HG03064 (cell line): ENCODE results near the gene MARS2.
A peak's percentile ranks its signal among the peaks of the same experiment; 100 is the strongest.
"Not testable (repeated sequence)": the region's sequence is repeated elsewhere in the genome, so short reads cannot be mapped to it uniquely, and the experiment has no call there.

ENCODE experiments used
- ATAC-seq: cut with Tn5 transposase; IDR thresholded peaks from one replicate; pipeline ENCODE4 v1.9.1; 2021; ENCODE audit warnings: low read depth; ENCODE audit not compliant: unreplicated experiment

The MARS2 gene

GRCh38 chr2:197705121-197705911, at the start of gene MARS2:
TSS of gene MARS2 (plus strand) at chr2:197705369. CDS start at chr2:197705406, 37 bp downstream.
- peak; percentile 87 for ATAC-seq

GRCh38 chr2:197657562-197657961, 47.6 kb upstream of the MARS2 start:
- no peak for ATAC-seq

- no peak for ATAC-seq
Measured at GRCh38 chr2:197661626-197662025, 43.5 kb upstream of the MARS2 start.

DNA sequence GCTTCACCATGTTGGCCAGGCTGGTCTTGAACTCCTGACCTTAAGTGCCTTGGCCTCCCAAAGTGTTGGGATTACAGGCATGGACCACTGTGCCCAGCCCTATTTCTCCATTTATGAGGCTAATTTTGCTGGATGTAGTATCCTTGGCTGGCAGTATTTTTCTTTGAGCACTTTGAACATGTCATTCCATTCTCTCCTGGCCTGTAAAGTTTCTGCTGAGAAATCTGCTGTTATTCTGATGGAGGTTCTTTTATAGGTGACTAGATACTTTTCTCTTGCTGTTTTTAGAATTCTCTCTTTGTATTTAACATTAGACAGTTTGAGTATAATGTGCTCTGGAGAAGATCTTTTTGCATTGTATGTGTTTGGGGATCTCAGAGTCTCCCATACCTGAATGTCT, 38.9 kb upstream of the MARS2 start:
- ATAC-seq = no peak

GRCh38 chr2:197668296-197668695, 36.9 kb upstream of the MARS2 start:
- ATAC-seq = no peak

GRCh38 chr2:197669077-197669476, 36.1 kb upstream of the MARS2 start:
- no peak for ATAC-seq

GRCh38 chr2:197672371-197672893, 32.7 kb upstream of the MARS2 start:
- ATAC-seq = no peak

DNA sequence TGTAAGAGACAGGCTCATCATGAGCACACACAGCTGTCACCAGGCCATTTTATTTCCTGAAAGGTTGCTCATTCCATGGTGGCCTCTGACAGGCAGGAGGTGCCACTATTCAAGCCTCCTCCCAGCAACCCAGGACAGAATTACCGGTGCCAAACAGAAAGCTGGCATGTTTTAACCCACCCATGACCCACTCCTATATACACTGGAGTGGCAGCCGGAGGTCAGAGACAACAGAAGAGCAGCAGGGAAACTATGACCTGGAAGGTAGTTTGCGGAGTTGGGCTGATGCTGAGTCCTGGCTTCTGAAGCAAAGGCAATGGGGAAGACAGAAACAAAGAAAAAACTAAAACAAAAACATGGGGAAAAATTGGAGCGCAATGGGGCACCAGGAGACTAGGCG, 32.1 kb upstream of the MARS2 start:
- ATAC-seq = no peak

DNA sequence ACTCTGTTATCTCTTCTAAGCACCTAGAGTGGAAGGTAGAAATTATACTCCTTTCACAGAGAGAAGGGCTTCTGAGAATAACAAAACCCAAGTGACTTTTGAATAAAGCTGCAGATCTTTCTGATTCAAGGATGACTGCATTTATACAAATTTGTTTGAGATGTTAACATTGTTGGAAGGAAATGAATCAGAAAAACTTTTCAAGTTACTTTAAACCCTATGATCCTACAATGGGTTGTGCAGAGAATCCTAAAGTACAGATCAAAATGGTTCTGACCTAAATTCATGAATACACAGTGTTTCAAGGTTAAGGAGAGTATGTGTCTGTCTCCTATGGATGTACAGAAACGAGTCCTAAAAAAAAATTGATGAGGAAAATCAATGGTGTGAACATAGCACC, 31.6 kb upstream of the MARS2 start:
- ATAC-seq = no peak

DNA sequence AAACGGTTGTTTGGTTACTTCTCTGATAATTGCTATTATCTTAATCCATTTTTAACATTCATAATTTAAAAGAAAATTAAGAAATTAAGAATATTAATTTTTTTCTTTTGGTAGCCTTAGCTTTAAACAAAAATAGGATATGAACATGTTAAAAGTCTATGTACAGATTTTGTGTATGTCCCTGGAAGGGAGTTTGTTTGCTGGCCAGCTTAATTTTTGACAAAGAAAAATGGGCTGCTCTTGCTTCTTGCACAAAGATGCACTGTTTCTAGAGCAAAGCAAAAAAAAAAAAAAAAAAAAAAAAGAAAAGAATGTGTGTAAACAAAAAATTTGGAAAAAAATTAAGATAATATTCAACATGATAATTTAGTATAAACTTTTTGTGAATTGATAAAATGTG, 31.1 kb upstream of the MARS2 start:
- ATAC-seq = no peak

DNA sequence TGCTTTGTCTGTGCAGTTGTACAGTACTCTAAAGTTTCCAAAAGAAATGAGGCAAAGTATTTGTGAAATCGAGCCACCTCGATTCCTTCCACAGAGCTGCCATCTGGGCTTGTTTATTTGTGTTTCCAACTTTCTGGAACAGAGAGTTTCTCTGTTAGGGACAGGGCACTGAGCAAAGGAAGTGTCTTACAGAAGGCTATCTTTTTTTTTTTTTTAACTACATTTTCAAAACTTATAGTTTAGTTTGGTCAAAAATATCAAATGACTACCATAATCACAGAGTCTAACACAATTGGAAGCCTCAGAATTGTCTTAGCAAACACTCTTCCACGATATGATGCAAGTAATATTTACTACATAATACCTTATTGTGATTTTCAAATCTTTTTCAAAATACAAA, 30.6 kb upstream of the MARS2 start:
- no peak for ATAC-seq

DNA sequence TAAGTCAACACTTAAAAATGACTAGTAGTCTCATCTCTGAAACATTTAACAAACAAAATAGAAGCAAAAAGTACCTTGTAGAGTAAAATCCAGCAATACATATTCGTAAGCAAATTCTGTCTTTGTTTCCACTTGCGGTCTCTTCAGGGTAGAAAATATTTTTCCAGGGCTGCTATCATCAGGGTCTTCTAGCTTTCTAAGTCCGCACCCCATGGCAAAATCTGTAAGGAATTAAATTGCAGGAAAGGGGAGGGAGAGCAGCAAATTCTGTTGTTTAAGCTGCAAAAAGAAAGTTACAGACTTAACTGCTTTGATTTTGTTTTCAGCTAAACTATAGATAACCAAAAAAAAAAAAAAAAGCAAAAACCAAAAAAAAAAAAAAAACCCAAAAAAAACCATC, 29.9 kb upstream of the MARS2 start, which contains the start of gene RFTN2:
RFTN2 (minus strand) TSS at position 342 of the 400 bp plus-strand sequence; CDS start at position 213, 129 bp downstream.
- ATAC-seq = no peak

DNA sequence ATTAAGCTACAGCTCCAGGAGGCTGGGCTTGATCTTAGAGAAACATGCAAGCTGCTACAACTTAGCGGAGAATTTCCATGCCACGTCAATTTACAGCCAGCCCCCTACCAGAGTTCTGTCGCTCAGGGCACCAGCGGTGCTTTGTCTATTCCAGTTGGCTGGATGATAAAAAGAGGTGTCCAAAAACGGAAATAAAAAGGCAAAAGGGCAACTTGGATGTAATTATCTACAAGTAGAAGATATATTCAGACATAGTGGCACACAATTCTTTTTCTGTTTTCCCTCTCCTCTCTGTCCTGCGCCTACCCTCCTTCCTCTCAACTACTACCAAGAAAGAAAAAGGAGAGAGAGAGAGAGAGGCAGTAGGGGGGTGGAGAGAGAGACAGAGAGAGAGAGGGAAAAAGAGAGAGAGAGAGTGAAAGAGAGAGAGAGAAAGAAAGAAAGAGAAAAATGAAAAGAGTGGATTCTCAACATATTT, 29.4 kb upstream of the MARS2 start:
- ATAC-seq = no peak

GRCh38 chr2:197677056-197677455, 28.1 kb upstream of the MARS2 start:
- no peak for ATAC-seq

- no peak for ATAC-seq
Measured at GRCh38 chr2:197677483-197677882, 27.7 kb upstream of the MARS2 start.

DNA sequence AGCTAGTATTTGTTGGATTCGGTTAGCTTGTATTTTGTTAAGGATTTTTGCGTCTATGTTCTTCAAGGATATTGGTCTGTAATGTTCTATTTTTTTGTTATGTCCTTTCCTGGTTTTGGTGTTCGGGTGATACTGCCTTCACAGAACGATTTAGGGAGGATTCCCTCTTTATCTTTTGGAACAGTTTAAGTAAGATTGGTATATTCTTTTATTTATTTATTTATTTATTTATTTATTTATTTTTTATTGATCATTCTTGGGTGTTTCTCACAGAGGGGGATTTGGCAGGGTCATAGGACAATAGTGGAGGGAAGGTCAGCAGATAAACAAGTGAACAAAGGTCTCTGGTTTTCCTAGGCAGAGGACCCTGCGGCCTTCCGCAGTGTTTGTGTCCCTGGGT, 10.0 kb upstream of the MARS2 start:
- ATAC-seq = not testable (repeated sequence)

DNA sequence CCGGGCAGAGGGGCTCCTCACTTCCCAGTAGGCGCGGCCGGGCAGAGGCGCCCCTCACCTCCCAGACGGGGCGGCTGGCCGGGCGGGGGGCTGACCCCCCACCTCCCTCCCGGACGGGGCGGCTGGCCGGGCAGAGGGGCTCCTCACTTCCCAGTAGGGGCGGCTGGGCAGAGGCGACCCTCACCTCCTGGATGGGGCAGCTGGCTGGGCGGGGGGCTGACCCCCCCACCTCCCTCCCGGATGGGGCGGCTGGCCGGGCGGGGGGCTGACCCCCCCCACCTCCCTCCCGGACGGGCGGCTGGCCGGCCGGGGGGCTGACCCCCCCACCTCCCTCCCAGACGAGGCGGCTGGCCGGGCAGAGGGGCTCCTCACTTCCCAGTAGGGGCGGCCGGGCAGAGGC, 9.2 kb upstream of the MARS2 start:
- ATAC-seq = not testable (repeated sequence)

GRCh38 chr2:197696571-197696970, 8.6 kb upstream of the MARS2 start:
- ATAC-seq = not testable (repeated sequence)

DNA sequence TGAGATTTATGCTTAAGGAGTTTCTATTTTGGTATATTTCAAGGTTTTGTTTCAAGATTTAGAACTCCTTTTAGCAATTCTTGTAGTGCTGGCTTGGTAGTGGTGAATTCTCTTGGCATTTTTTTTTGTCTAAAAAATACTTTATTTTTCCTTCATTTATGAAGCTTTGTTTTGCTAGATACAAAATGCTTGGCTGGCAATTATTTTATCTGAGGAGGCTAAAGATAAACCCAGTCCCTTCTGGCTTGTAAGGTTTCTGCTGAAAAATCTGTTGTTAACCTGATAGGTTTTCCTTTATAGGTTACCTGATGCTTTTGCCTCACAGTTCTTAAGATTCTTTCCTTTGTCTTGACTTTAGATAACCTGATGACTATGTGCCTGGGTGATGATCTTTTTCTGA, 5.4 kb upstream of the MARS2 start:
- ATAC-seq = not testable (repeated sequence)

- ATAC-seq = no peak
Measured at GRCh38 chr2:197700960-197701359, 4.2 kb upstream of the MARS2 start.

GRCh38 chr2:197704434-197705120, 592 bp upstream of the MARS2 start:
- peak; percentile 34 for ATAC-seq
